Endothelial cell of umbilical vein (primary cell): ENCODE results near the gene DYNC1LI1. TPM values are rescaled to one million over a fixed set of nuclear protein-coding genes. Genes with fewer than 3 reads are reported as not detected.
"Not testable (repeated sequence)": the region's sequence is repeated elsewhere in the genome, so short reads cannot be mapped to it uniquely, and the experiment has no call there.

ENCODE experiments used
- BruUV-seq: library from RNA; stranded (reverse); fragments of 400-500 nt; replicated peaks from 2 replicates; lab custom pipeline; 2021; lab: Mats Ljungman, UMichigan
- CTCF ChIA-PET: fragments of 300-600, 350-600 bp; sonication (Branson Sonifier 250); formaldehyde crosslinking; loops from one replicate; lab custom pipeline; 2021; ENCODE audit warnings: antibody characterized with exemption, inconsistent platforms; lab: Charles Lee
- POLR2A ChIA-PET: fragments of 300-600, 350-600 bp; sonication (Branson Sonifier 250); formaldehyde crosslinking; loops from one replicate; lab custom pipeline; 2021; ENCODE audit warnings: antibody characterized with exemption, inconsistent platforms; lab: Charles Lee
- DNase-seq: peaks from one replicate; pipeline ENCODE4 v3.0.0-alpha.2; 2011; ENCODE audit warnings: low read depth, low spot score
- FAIRE-seq: peaks from 2 replicates; lab custom pipeline; 2011; peaks lifted over from hg19 to GRCh38; lab: Jason Lieb, UNC
- H2AFZ ChIP-seq: 2 replicates; pipeline ENCODE4 v1.6.0; 2012; ENCODE audit warnings: low read depth, low read length, control low read depth, inconsistent platforms
- H3K27ac ChIP-seq: 2 replicates; pipeline ENCODE4 v1.5.1; 2011; ENCODE audit warnings: low read depth, mild to moderate bottlenecking, control low read depth, low read length, moderate library complexity; ENCODE audit not compliant: insufficient read depth
- H3K27me3 ChIP-seq, 2 experiments: 2 replicates each; pipeline versions ENCODE4 v1.6.0 to v1.6.1; 2011; ENCODE audit warnings: low read length in 2 of 2, mixed read lengths in 1 of 2; ENCODE audit not compliant: control insufficient read depth in 2 of 2, insufficient read depth in 2 of 2
- H3K36me3 ChIP-seq, 2 experiments: 2 replicates in 1 of 2; 3 replicates in 1 of 2; pipeline ENCODE4 v1.5.1; 2011; ENCODE audit warnings: low read length in 2 of 2, mild to moderate bottlenecking in 1 of 2, moderate library complexity in 1 of 2; ENCODE audit not compliant: control insufficient read depth in 2 of 2, insufficient read depth in 2 of 2; ENCODE audit errors: extremely low read depth in 1 of 2
- H3K4me1 ChIP-seq: 3 replicates; pipeline ENCODE4 v1.5.1; 2011; ENCODE audit warnings: mild to moderate bottlenecking, low read length; ENCODE audit not compliant: control insufficient read depth, insufficient read depth; ENCODE audit errors: extremely low read depth
- H3K4me2 ChIP-seq: 2 replicates; pipeline ENCODE4 v1.6.1; 2011; ENCODE audit warnings: low read length, control low read depth, mixed read lengths; ENCODE audit not compliant: insufficient read depth
- H3K4me3 ChIP-seq, 3 experiments: fragments of 200-600 bp in 1 of 3; sonication (generic), shearing (Covaris generic) in 1 of 3; replicated peaks in 1 of 3; 2 replicates each; pipeline ENCODE4 v1.5.1; 2011 to 2016; ENCODE audit warnings: control low read depth in 3 of 3, low read length in 3 of 3, mild to moderate bottlenecking in 2 of 3, inconsistent platforms in 1 of 3, low read depth in 1 of 3, moderate library complexity in 1 of 3; ENCODE audit not compliant: insufficient read depth in 1 of 3
- H3K79me2 ChIP-seq: 2 replicates; pipeline ENCODE4 v1.6.0; 2012; ENCODE audit warnings: low read length, inconsistent platforms; ENCODE audit not compliant: control insufficient read depth, insufficient read depth
- H3K9ac ChIP-seq: replicated peaks from 2 replicates; pipeline ENCODE3; 2011; ENCODE audit warnings: low read length, control low read depth; ENCODE audit not compliant: insufficient read depth; ENCODE audit errors: extremely low read depth
- H3K9me1 ChIP-seq: replicated peaks from 3 replicates; pipeline ENCODE4 v1.6.0; 2011; ENCODE audit warnings: mild to moderate bottlenecking, low read length; ENCODE audit not compliant: control insufficient read depth, insufficient read depth; ENCODE audit errors: extremely low read depth
- H3K9me3 ChIP-seq: replicated peaks from 2 replicates; pipeline ENCODE4 v1.5.1; 2012; ENCODE audit warnings: low read length, inconsistent platforms; ENCODE audit not compliant: control insufficient read depth, insufficient read depth
- H4K20me1 ChIP-seq: replicated peaks from 2 replicates; pipeline ENCODE3; 2011; ENCODE audit warnings: mild to moderate bottlenecking, low read length; ENCODE audit not compliant: control insufficient read depth, insufficient read depth; ENCODE audit errors: extremely low read depth
- CTCF ChIP-seq, 2 donors: IDR thresholded peaks; 1 replicate in 1 of 2; 2 replicates in 1 of 2; pipeline ENCODE4 v1.5.1; 2011; ENCODE audit warnings: low read length in 2 of 2, mild to moderate bottlenecking in 2 of 2, moderate library complexity in 2 of 2, control low read depth in 1 of 2, inconsistent platforms in 1 of 2, low read depth in 1 of 2; ENCODE audit not compliant: insufficient read depth in 1 of 2; ENCODE audit errors: extremely low read depth in 1 of 2
- EZH2 ChIP-seq: IDR thresholded peaks from 2 replicates; pipeline ENCODE4 v1.6.1; 2012; ENCODE audit warnings: borderline replicate concordance, low read depth, mild to moderate bottlenecking, moderate library complexity, low read length, inconsistent platforms; ENCODE audit not compliant: severe bottlenecking
- FOS ChIP-seq: IDR thresholded peaks from 2 replicates; pipeline ENCODE4 v1.6.1; 2011; ENCODE audit warnings: mild to moderate bottlenecking, low read length, moderate library complexity, borderline replicate concordance; ENCODE audit not compliant: insufficient read depth
- GATA2 ChIP-seq: IDR thresholded peaks from 2 replicates; pipeline ENCODE4 v1.7.0; 2011; ENCODE audit warnings: low read depth, mild to moderate bottlenecking, moderate library complexity, mixed read lengths, low read length; ENCODE audit not compliant: insufficient read length, insufficient read depth
- JUN ChIP-seq: IDR thresholded peaks from 2 replicates; pipeline ENCODE4 v1.6.1; 2011; ENCODE audit warnings: borderline replicate concordance, low read depth; ENCODE audit not compliant: insufficient read length, insufficient read depth
- MAX ChIP-seq: IDR thresholded peaks from 2 replicates; pipeline ENCODE4 v1.6.1; 2011; ENCODE audit not compliant: insufficient read depth, insufficient read length
- MYC ChIP-seq: IDR thresholded peaks from one replicate; pipeline ENCODE4 v1.6.1; 2011; ENCODE audit warnings: mild to moderate bottlenecking, low read depth, low read length
- POLR2A ChIP-seq: IDR thresholded peaks from 2 replicates; pipeline ENCODE4 v1.6.1; 2012; ENCODE audit warnings: low read depth, mild to moderate bottlenecking, control low read depth, low read length
- POLR2AphosphoS5 ChIP-seq: IDR thresholded peaks from 2 replicates; pipeline ENCODE4 v1.6.1; 2012; ENCODE audit warnings: low read depth, mild to moderate bottlenecking, control low read depth, low read length, moderate library complexity; ENCODE audit not compliant: insufficient read depth
- dilution Hi-C: fragments of 300-500 bp; cut with MboI; formaldehyde crosslinking; loops from one replicate; pipeline ENCODE4 v1.15.0; 2019; ENCODE audit warnings: low sequenced_read_pairs; ENCODE audit not compliant: extremely low pct_ligation_motif_present
- intact Hi-C: fragments of 100-400 bp; cut with micrococcal nuclease; formaldehyde crosslinking; loops from one replicate; pipeline ENCODE4 v1.10.0; 2022
- polyA plus RNA-seq, 4 experiments: library from polyadenylated mRNA; depleted of rRNA in 3 of 4; stranded (reverse) in 3 of 4; unstranded in 1 of 4; fragments of >200 nt; gene quantifications; 2 replicates each; pipeline versions ENCODE4 v1.2.1 to v1.2.3, GENCODE V29; 2011 to 2012; ENCODE audit warnings: missing spikeins in 1 of 4
- total RNA-seq: library from RNA; stranded (reverse); gene quantifications from 2 replicates; pipeline ENCODE4 v1.2.3, GENCODE V29; 2021

DYNC1LI1 gene
- total and polyA plus RNA-seq, 2 donors (not counting 3 experiments of a cell fraction or from before 2014, with no cell fraction given): 14.9 to 47.6 TPM

GRCh38 chr3:32578669-32579068 is 8.0 kb upstream of the DYNC1LI1 start:
- H3K9me1 ChIP-seq, intact Hi-C loops, H2AFZ ChIP-seq, H3K27ac ChIP-seq, dilution Hi-C loops, H3K9ac ChIP-seq, H3K9me3 ChIP-seq, H3K27me3 ChIP-seq, POLR2A ChIA-PET, H3K79me2 ChIP-seq, H3K4me1 ChIP-seq, DNase-seq, BruUV-seq, H3K36me3 ChIP-seq, H3K4me2 ChIP-seq, FAIRE-seq, H3K4me3 ChIP-seq, H4K20me1 ChIP-seq, CTCF ChIA-PET: not testable (repeated sequence)

GRCh38 chr3:32577581-32578556 is 7.2 kb upstream of the DYNC1LI1 start:
- intact Hi-C loops: no loop called here
- no TSS peak for BruUV-seq
- Histone ChIP-seq H3K4me1 (no peaks in the 10 kb centered on the region), H3K9ac (no peak overlapping the region), H3K27ac (no peak overlapping the region), H3K4me2 (no peak overlapping the region), H4K20me1 (no peaks in the 10 kb centered on the region), H3K4me3 (no peak overlapping the region), H3K9me1 (no peaks in the 10 kb centered on the region), H3K79me2 (no peaks in the 10 kb centered on the region), H2AFZ (no peak overlapping the region), H3K9me3 (no peaks in the 10 kb centered on the region), H3K27me3 (no peaks in the 10 kb centered on the region), H3K36me3 (no peaks in the 10 kb centered on the region)
- dilution Hi-C loops: no loop called here
- no peak for FAIRE-seq
- DNase-seq: no peak
- ChIA-PET POLR2A (no interaction called here), CTCF (no interaction called here)
- TF ChIP-seq POLR2A (no peak), EZH2 (no peak), GATA2 (no peak), JUN (no peak), MAX (no peak), FOS (no peak), MYC (no peak), CTCF (IDR thresholded peaks at IDR 0.05; ENCODE audit: extremely low read depth in 1 of 2, insufficient read depth in 1 of 2, low read depth in 1 of 2, low read length in 2 of 2) (no peak), POLR2AphosphoS5 (no peak)
